HG03571 (cell line): ENCODE measurements around the gene SYNE1.
"Not testable (repeated sequence)": the region's sequence is repeated elsewhere in the genome, so short reads cannot be mapped to it uniquely, and the experiment has no call there.

ENCODE experiments used
- ATAC-seq: cut with Tn5 transposase; IDR thresholded peaks from one replicate; pipeline ENCODE4 v1.9.1; 2021; ENCODE audit not compliant: unreplicated experiment

SYNE1 gene

GRCh38 chr6:152078804-152079203, 558.4 kb downstream of the SYNE1 start:
- no peak for ATAC-seq

GRCh38 chr6:152078001-152078400, 559.2 kb downstream of the SYNE1 start:
- ATAC-seq = no peak

GRCh38 chr6:152076242-152076641, 560.9 kb downstream of the SYNE1 start:
- not testable (repeated sequence) for ATAC-seq

- no peak for ATAC-seq
These were observed 565.3 kb downstream of the SYNE1 start for GRCh38 chr6:152071843-152072242.
